ENCODE results near the gene ZYX. TPM values are rescaled to one million over a fixed set of nuclear protein-coding genes. Genes with fewer than 3 reads are reported as not detected.

Gene ZYX
- total RNA-seq, 3 donors from 2014 or later = 60.2 to 61.0 (median 60.4) TPM

DNA sequence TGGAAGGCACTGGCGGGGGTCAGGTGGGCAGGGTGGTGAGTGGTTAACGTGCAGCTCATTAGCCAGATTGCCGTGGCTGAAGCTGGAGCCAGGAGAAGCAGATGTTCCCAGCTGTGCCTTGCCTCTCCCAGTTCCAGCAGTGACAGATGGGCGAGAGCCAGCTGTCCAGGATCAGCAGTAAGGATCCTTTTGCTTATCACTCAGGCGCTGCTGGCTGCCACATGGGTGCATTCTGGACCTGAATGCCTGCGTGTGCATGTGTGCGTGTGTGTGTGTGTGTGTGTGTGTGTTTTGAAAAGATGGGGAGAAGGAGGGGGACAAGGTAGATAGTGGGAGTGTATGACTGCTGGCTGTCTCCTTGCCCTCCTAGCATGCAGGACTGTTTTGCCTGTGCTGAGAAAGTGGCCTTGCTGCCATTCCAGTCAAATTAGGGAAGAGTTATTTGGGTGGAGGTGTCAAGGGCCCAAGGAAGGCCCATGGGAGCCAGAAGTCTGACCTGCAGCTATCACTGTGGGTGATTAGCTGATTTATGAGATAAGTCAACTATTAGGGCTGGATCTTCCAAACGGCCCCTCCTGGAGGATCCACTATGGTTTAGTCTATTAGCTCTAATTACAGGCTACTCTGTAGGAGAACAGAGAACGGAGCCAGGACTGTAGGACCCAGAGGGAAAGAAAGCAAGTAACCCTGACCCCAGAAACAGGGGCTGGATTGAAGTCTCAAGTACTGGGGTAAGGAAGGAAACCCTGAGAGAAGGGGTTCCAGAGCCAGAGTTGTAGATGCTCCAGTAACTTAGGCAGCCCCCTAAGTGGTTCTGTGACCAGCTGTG lies 24.2 kb downstream of the ZYX start:
- no peaks in the 10 kb centered on the region for H3K27me3 ChIP-seq
- peaks cover 0 to 10% of the 10 kb centered on the region in 2 donors for H3K4me1 ChIP-seq
- H3K27ac ChIP-seq = no peak overlapping the region
- H3K4me3 ChIP-seq = no peak overlapping the region
- no peak for DNase-seq (ENCODE audit: low spot score in 2 of 2)
- intact Hi-C loops (cut with DNase I; ENCODE audit: low total_unique reads) = loop anchor here (10.0 kb wide), 1 partner anchor 161 kb away; no protein-coding TSS in a partner anchor
- no peaks in the 10 kb centered on the region for H3K9me3 ChIP-seq
- no peaks in the 10 kb centered on the region for H3K36me3 ChIP-seq
- TF ChIP-seq, protein P1, sequence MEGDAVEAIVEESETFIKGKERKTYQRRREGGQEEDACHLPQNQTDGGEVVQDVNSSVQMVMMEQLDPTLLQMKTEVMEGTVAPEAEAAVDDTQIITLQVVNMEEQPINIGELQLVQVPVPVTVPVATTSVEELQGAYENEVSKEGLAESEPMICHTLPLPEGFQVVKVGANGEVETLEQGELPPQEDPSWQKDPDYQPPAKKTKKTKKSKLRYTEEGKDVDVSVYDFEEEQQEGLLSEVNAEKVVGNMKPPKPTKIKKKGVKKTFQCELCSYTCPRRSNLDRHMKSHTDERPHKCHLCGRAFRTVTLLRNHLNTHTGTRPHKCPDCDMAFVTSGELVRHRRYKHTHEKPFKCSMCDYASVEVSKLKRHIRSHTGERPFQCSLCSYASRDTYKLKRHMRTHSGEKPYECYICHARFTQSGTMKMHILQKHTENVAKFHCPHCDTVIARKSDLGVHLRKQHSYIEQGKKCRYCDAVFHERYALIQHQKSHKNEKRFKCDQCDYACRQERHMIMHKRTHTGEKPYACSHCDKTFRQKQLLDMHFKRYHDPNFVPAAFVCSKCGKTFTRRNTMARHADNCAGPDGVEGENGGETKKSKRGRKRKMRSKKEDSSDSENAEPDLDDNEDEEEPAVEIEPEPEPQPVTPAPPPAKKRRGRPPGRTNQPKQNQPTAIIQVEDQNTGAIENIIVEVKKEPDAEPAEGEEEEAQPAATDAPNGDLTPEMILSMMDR (IDR thresholded peaks at IDR 0.05) = no peak
- TF ChIP-seq POLR2AphosphoS5 (IDR thresholded peaks at IDR 0.05) = no peak
- TF ChIP-seq POLR2A (IDR thresholded peaks at IDR 0.05) = no peak

DNA sequence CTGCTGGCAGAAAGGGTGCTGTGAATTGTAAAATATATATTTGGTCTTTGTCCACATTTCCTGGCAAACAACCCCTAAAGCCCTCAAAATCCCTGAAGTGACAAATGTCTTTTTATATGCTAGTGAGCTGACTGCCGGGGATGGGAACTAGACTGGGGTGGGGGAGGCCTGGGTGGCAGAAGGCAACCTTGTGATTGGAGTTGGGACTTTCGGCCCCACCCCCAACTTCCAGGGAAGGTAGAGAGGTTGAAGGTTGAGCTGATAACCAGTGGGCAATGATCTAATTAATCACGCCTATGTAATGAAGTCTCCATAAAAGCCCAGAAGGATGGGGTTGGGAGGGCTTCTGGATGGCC lies 24.8 kb downstream of the ZYX start:
- TF ChIP-seq, protein P1 (IDR thresholded peaks at IDR 0.05) = no peak
- TF ChIP-seq POLR2AphosphoS5 (IDR thresholded peaks at IDR 0.05) (no peak), POLR2A (IDR thresholded peaks at IDR 0.05) (no peak)
- no peak overlapping the region for H3K4me3 ChIP-seq
- no peaks in the 10 kb centered on the region for H3K9me3 ChIP-seq
- H3K27ac ChIP-seq = no peak overlapping the region
- peak in 1 of 2 donors; percentile 15 for DNase-seq (ENCODE audit: low spot score in 2 of 2)
- H3K36me3 ChIP-seq = no peaks in the 10 kb centered on the region
- peaks cover 0 to 10% of the 10 kb centered on the region in 2 donors for H3K4me1 ChIP-seq
- intact Hi-C loops (cut with DNase I; ENCODE audit: low total_unique reads) = loop anchor here (10.0 kb wide), 1 partner anchor 161 kb away; no protein-coding TSS in a partner anchor
- no peaks in the 10 kb centered on the region for H3K27me3 ChIP-seq

DNA sequence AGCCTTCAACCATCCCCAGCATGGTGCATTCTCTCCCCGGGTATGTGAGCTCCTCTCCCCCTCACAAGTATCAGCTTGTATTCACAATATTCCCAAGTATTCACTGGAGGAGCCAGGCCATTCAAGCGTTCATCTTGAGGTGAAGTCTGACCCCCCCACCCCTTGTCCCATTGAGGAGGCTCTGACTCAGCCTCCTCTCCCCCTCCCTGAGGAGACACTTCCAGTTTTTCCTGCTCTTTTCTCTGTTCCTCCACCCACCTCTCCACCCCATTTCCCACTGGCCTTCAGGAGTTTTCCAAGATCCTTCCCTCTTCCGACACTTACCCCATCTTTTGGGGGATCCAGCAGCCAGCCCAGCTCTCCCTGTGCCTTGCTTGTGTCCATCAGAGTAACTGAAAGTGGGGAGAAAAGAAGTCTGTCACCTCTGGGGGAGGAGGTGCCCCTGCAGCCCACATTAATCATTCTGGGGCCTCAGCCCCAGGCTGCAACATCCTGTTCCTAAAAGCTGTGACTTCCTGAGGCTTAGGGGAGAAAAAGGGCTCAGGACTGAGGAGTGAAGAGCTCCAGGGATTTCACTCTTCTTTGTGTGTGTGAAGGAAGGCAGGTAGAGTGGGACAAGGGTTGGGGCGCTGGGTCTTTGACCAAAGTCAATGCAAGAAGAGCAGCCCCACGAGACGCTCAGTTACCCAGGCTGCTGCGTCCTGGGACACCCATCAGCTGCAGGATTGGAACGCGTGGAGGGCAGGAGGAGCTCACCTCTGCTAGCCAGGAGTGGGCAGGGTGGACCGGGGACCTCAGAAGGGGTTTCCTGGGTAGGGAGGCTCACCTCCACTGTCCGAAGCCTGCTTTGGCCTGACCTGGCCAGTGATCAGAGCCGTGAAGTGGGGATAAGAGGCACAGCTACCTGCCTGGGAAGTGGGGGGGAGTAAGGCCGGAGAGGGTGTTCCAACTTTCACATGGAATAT lies 26.4 kb downstream of the ZYX start:
- peaks cover 0 to 10% of the 10 kb centered on the region in 2 donors for H3K4me1 ChIP-seq
- H3K9me3 ChIP-seq = no peaks in the 10 kb centered on the region
- intact Hi-C loops (cut with DNase I; ENCODE audit: low total_unique reads) = loop anchor here (10.0 kb wide), 1 partner anchor 163 kb away; no protein-coding TSS in a partner anchor
- DNase-seq (ENCODE audit: low spot score in 2 of 2) = peak in 1 of 2 donors; percentile 17
- H3K27me3 ChIP-seq = no peaks in the 10 kb centered on the region
- no peak for TF ChIP-seq POLR2AphosphoS5 (IDR thresholded peaks at IDR 0.05)
- H3K4me3 ChIP-seq = peak overlapping the region in 2 of 3 donors; percentile 72 to 73
- no peaks in the 10 kb centered on the region for H3K36me3 ChIP-seq
- peak overlapping the region; percentile 12 to 45 for H3K27ac ChIP-seq

DNA sequence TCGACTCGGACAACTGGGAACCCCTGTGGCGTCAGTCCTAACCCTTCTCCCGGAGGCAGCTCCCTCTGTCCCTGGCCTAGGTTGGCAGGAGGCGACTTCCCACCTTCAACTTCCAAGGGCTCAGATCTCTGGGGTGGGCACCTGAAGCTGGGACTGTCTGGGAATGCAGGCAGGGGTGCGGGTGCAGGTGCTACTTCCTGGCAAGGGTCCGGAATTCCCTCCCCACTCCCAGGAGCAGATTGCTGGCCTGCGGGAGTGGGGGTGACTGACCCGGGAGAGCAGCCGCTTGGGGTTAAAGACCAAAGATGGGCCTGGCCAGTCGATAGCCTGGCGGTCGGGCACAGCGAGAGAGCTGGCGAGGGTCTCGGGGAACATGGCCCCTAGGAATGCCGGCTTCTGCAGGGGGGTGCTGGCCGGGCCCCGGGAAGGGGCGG lies 27.1 kb downstream of the ZYX start:
- peaks cover 0 to 10% of the 10 kb centered on the region in 2 donors for H3K4me1 ChIP-seq
- H3K4me3 ChIP-seq = peak overlapping the region in 2 of 3 donors; percentile 72 to 73
- no peaks in the 10 kb centered on the region for H3K9me3 ChIP-seq
- TF ChIP-seq, protein P1 (IDR thresholded peaks at IDR 0.05) = no peak
- TF ChIP-seq POLR2AphosphoS5 (IDR thresholded peaks at IDR 0.05) (no peak), POLR2A (IDR thresholded peaks at IDR 0.05) (no peak)
- no peaks in the 10 kb centered on the region for H3K27me3 ChIP-seq
- peak overlapping the region; percentile 12 to 45 for H3K27ac ChIP-seq
- intact Hi-C loops (cut with DNase I; ENCODE audit: low total_unique reads) = loop anchor here (10.0 kb wide), 1 partner anchor 163 kb away; no protein-coding TSS in a partner anchor
- DNase-seq (ENCODE audit: low spot score in 2 of 2) = no peak
- no peaks in the 10 kb centered on the region for H3K36me3 ChIP-seq
